Liver (tissue), 9 donors: ENCODE results near the gene PEX11A. TPM values are rescaled to one million over a fixed set of nuclear protein-coding genes. Genes with fewer than 3 reads are reported as not detected.

Experiments used
- DNase-seq: peaks from one replicate; pipeline ENCODE4 v3.0.0-alpha.2; 2017; ENCODE audit warnings: low spot score
- H3K27ac ChIP-seq, 2 donors: one replicate each; pipeline ENCODE4 v1.7.0; 2013; ENCODE audit warnings: inconsistent platforms in 2 of 2, low read length in 2 of 2, control low read depth in 1 of 2, low read depth in 1 of 2, mild to moderate bottlenecking in 1 of 2
- H3K27me3 ChIP-seq, 4 donors: one replicate each; pipeline versions ENCODE4 v1.6.1 to v1.7.0; 2013; ENCODE audit warnings: low read length in 3 of 4, inconsistent platforms in 1 of 4, mild to moderate bottlenecking in 1 of 4, moderate library complexity in 1 of 4; ENCODE audit not compliant: control insufficient read depth in 4 of 4, insufficient read depth in 4 of 4
- H3K36me3 ChIP-seq, 4 donors: one replicate each; pipeline versions ENCODE4 v1.6.1 to v1.7.0; 2013; ENCODE audit warnings: low read length in 3 of 4, mild to moderate bottlenecking in 3 of 4, low read depth in 1 of 4, moderate library complexity in 1 of 4; ENCODE audit not compliant: control insufficient read depth in 4 of 4, insufficient read depth in 3 of 4
- H3K4me1 ChIP-seq, 4 donors: one replicate each; pipeline versions ENCODE4 v1.6.1 to v1.7.0; 2013; ENCODE audit warnings: low read length in 3 of 4, mild to moderate bottlenecking in 3 of 4, moderate library complexity in 1 of 4; ENCODE audit not compliant: control insufficient read depth in 4 of 4, insufficient read depth in 4 of 4
- H3K4me3 ChIP-seq, 3 donors: one replicate each; pipeline versions ENCODE4 v1.6.1 to v1.7.0; 2013; ENCODE audit warnings: low read length in 3 of 3, control low read depth in 1 of 3, low read depth in 1 of 3, mild to moderate bottlenecking in 1 of 3
- H3K9ac ChIP-seq, 2 donors: one replicate each; pipeline ENCODE4 v1.7.0; 2013; ENCODE audit warnings: low read length in 2 of 2, mild to moderate bottlenecking in 2 of 2, moderate library complexity in 2 of 2, control low read depth in 1 of 2, low read depth in 1 of 2
- H3K9me3 ChIP-seq, 4 donors: one replicate each; pipeline versions ENCODE4 v1.6.1 to v1.7.0; 2013; ENCODE audit warnings: low read length in 3 of 4; ENCODE audit not compliant: control insufficient read depth in 4 of 4
- ATF3 ChIP-seq: IDR thresholded peaks from 2 replicates; pipeline ENCODE4 v1.6.1; 2016; ENCODE audit warnings: antibody characterized with exemption
- CTCF ChIP-seq: fragments of 150-350 bp; IDR thresholded peaks from 2 replicates; pipeline ENCODE4 v1.5.1; 2017; ENCODE audit warnings: improper control_type of control experiment, low read depth, low read length; ENCODE audit not compliant: missing input control
- EGR1 ChIP-seq, 2 donors: IDR thresholded peaks; 2 replicates each; pipeline ENCODE4 v1.6.1; 2016 to 2018; ENCODE audit warnings: antibody characterized with exemption in 2 of 2, low read depth in 2 of 2
- FOXA2 ChIP-seq: IDR thresholded peaks from 2 replicates; pipeline ENCODE4 v1.6.1; 2016; ENCODE audit warnings: antibody characterized with exemption
- GABPA ChIP-seq, 2 donors: IDR thresholded peaks in 1 of 2; conservative IDR thresholded peaks in 1 of 2; 2 replicates each; pipeline ENCODE4 v1.6.1; 2016; ENCODE audit warnings: antibody characterized with exemption in 2 of 2, mild to moderate bottlenecking in 1 of 2, moderate library complexity in 1 of 2
- HNF4A ChIP-seq, 2 donors: conservative IDR thresholded peaks; 2 replicates each; pipeline ENCODE4 v1.6.1; 2016; ENCODE audit warnings: antibody characterized with exemption in 2 of 2, mild to moderate bottlenecking in 2 of 2
- HNF4G ChIP-seq: IDR thresholded peaks from 2 replicates; pipeline ENCODE4 v1.6.1; 2016; ENCODE audit warnings: antibody characterized with exemption
- JUND ChIP-seq, 2 donors: IDR thresholded peaks; 2 replicates each; pipeline ENCODE4 v1.6.1; 2016; ENCODE audit warnings: antibody characterized with exemption in 2 of 2
- RAD21 ChIP-seq, 2 donors: IDR thresholded peaks; 2 replicates each; pipeline ENCODE4 v1.6.1; 2016; ENCODE audit warnings: antibody characterized with exemption in 2 of 2, mild to moderate bottlenecking in 2 of 2
- REST ChIP-seq: IDR thresholded peaks from 2 replicates; pipeline ENCODE4 v1.6.1; 2016; ENCODE audit warnings: antibody characterized with exemption, mild to moderate bottlenecking
- RXRA ChIP-seq, 2 donors: IDR thresholded peaks; 2 replicates each; pipeline ENCODE4 v1.6.1; 2017 to 2018; ENCODE audit warnings: antibody characterized with exemption in 2 of 2, mild to moderate bottlenecking in 1 of 2
- TAF1 ChIP-seq: conservative IDR thresholded peaks from 2 replicates; pipeline ENCODE4 v1.6.1; 2016; ENCODE audit warnings: antibody characterized with exemption, mild to moderate bottlenecking
- YY1 ChIP-seq: IDR thresholded peaks from 2 replicates; pipeline ENCODE4 v1.6.1; 2016; ENCODE audit warnings: antibody characterized with exemption, mild to moderate bottlenecking
- WGBS: extraction: QIAGEN DNeasy Blood & Tissue Kit; methylation state at CpG from one replicate; pipeline ENCODE4 v1.1.7; 2013; 5-methylcytosine and 5-hydroxymethylcytosine counted together
- polyA plus RNA-seq, 2 donors: library from polyadenylated mRNA; stranded (reverse) in 1 of 2; unstranded in 1 of 2; fragments of 200-250 nt in 1 of 2; fragments of >200 nt in 1 of 2; fragmentation: Nextera tagmentation in 1 of 2; extraction: Ambion mirVana in 1 of 2; gene quantifications; one replicate each; pipeline versions ENCODE4 v1.2.1 to v1.2.3, GENCODE V29; 2013 to 2015
- total RNA-seq, 2 donors: library from RNA; depleted of rRNA; stranded (reverse); fragments of >200 nt; gene quantifications; one replicate each; pipeline ENCODE4 v1.2.3, GENCODE V29; 2014
- donor health status: healthy.
- donor health status: healthy.
- donor health status: healthy.
- donor health status: healthy.
- donor health status: healthy.

Gene PEX11A
- total and polyA plus RNA-seq, 4 donors, result 6.6 to 47.9 (median 24.3) TPM

- no peak for TF ChIP-seq YY1
Measured at GRCh38 chr15:89649716-89650115, 40.8 kb downstream of the PEX11A start (continued).

- no peaks in the 10 kb centered on the region for H3K9me3 ChIP-seq
- no peak for DNase-seq
- WGBS, result 98% methylated on average over 37 of the region's 37 CpGs
Measured at GRCh38 chr15:89649013-89649625, 41.4 kb downstream of the PEX11A start.

More at GRCh38 chr15:89649013-89649625, 41.4 kb downstream of the PEX11A start:
- Histone ChIP-seq H3K4me1 (peaks cover 0 to 9% (median 4%) of the 10 kb centered on the region in 4 donors), H3K36me3 (no peaks in the 10 kb centered on the region), H3K27ac (no peak overlapping the region), H3K27me3 (no peaks in the 10 kb centered on the region), H3K4me3 (no peak overlapping the region), H3K9ac (no peak overlapping the region)
- TF ChIP-seq HNF4A (conservative IDR thresholded peaks at IDR 0.05) (no peak), RAD21 (IDR thresholded peaks at IDR 0.05) (no peak), YY1 (no peak), HNF4G (no peak), RXRA (IDR thresholded peaks at IDR 0.05) (no peak), JUND (IDR thresholded peaks at IDR 0.05) (no peak), ATF3 (no peak), GABPA (IDR thresholded peaks at IDR 0.05 in 1 of 2, conservative IDR thresholded peaks at IDR 0.05 in 1 of 2) (no peak), TAF1 (no peak), FOXA2 (no peak), EGR1 (IDR thresholded peaks at IDR 0.05; ENCODE audit: low read depth in 2 of 2) (no peak), REST (no peak), CTCF (no peak)
